OCI-LY1 (cell line): ENCODE measurements around the gene FIZ1.

Experiments used
- H2AFZ ChIP-seq: fragments of 200-600 bp; sonication (generic), shearing (Covaris generic); 2 replicates; pipeline ENCODE4 v1.6.0; 2014; ENCODE audit warnings: antibody characterized with exemption, mild to moderate bottlenecking, low read length
- H3F3A ChIP-seq: fragments of 200-600 bp; sonication (generic), shearing (Covaris generic); 2 replicates; pipeline ENCODE4 v1.6.0; 2014; ENCODE audit warnings: mild to moderate bottlenecking, antibody characterized with exemption, low read length, moderate library complexity; ENCODE audit not compliant: insufficient read depth
- H3K27ac ChIP-seq: fragments of 200-600 bp; sonication (generic); 2 replicates; pipeline ENCODE4 v1.5.1; 2014; ENCODE audit warnings: low read length, mixed run types, mild to moderate bottlenecking, low read depth; ENCODE audit not compliant: poor library complexity, severe bottlenecking
- H3K27me3 ChIP-seq: fragments of 200-600 bp; sonication (generic); 2 replicates; pipeline ENCODE4 v1.6.0; 2014; ENCODE audit warnings: antibody characterized with exemption, mild to moderate bottlenecking, low read length, moderate library complexity; ENCODE audit not compliant: insufficient read depth
- H3K36me3 ChIP-seq: fragments of 200-600 bp; sonication (generic); 2 replicates; pipeline ENCODE4 v1.6.1; 2014; ENCODE audit warnings: mild to moderate bottlenecking, antibody characterized with exemption, low read length, moderate library complexity, mixed read lengths; ENCODE audit not compliant: insufficient read depth
- H3K4me1 ChIP-seq: fragments of 200-600 bp; sonication (generic); 2 replicates; pipeline ENCODE4 v1.5.1; 2014; ENCODE audit warnings: mild to moderate bottlenecking, low read length, moderate library complexity; ENCODE audit not compliant: insufficient read depth, severe bottlenecking
- H3K4me2 ChIP-seq: fragments of 200-600 bp; sonication (generic), shearing (Covaris generic); 2 replicates; pipeline ENCODE4 v1.6.1; 2014; ENCODE audit warnings: low read length
- H3K4me3 ChIP-seq: fragments of 200-600 bp; sonication (generic); 2 replicates; pipeline ENCODE4 v1.5.1; 2014; ENCODE audit warnings: low read length, low read depth, mild to moderate bottlenecking, mixed read lengths; ENCODE audit not compliant: poor library complexity, severe bottlenecking
- H3K79me2 ChIP-seq: fragments of 200-600 bp; shearing (Covaris generic); 2 replicates; pipeline ENCODE4 v1.6.1; 2016; ENCODE audit warnings: mixed run types, low read length, mixed read lengths; ENCODE audit not compliant: insufficient read depth
- H3K9ac ChIP-seq: fragments of 200-600 bp; sonication (generic), shearing (Covaris generic); 2 replicates; pipeline ENCODE4 v1.6.1; 2014; ENCODE audit warnings: mild to moderate bottlenecking, low read length, mixed read lengths
- H3K9me2 ChIP-seq: fragments of 200-600 bp; sonication (generic), shearing (Covaris generic); 2 replicates; pipeline ENCODE4 v1.6.1; 2014; ENCODE audit warnings: low read depth, mild to moderate bottlenecking, low read length, mixed read lengths
- H3K9me3 ChIP-seq: fragments of 200-600 bp; shearing (Covaris generic); 2 replicates; pipeline ENCODE4 v1.6.1; 2014; ENCODE audit warnings: low read length, mixed read lengths
- H4K20me1 ChIP-seq: fragments of 200-600 bp; sonication (generic), shearing (Covaris generic); 2 replicates; pipeline ENCODE4 v1.6.0; 2016; ENCODE audit warnings: mild to moderate bottlenecking, low read length; ENCODE audit not compliant: insufficient read depth
- CTCF ChIP-seq: fragments of 200-600 bp; sonication (generic), shearing (Covaris generic); IDR thresholded peaks from 2 replicates; pipeline ENCODE4 v1.5.1; 2017; ENCODE audit warnings: mild to moderate bottlenecking, antibody characterized with exemption, low read length, moderate library complexity, mixed read lengths
- EZH2 ChIP-seq: fragments of 200-600 bp; sonication (generic), shearing (Covaris generic); IDR thresholded peaks from 2 replicates; pipeline ENCODE4 v1.8.0; 2017; ENCODE audit warnings: borderline replicate concordance, mixed run types, mild to moderate bottlenecking, antibody characterized with exemption, low read length, moderate library complexity, mixed read lengths

FIZ1 gene

GRCh38 chr19:55621205-55621672, 21.9 kb upstream of the FIZ1 start:
- Histone ChIP-seq H2AFZ (no peak overlapping the region), H3K27ac (no peak overlapping the region), H3K27me3 (no peaks in the 10 kb centered on the region), H3K36me3 (peaks cover 12% of the 10 kb centered on the region), H3K4me2 (no peak overlapping the region), H3K79me2 (no peaks in the 10 kb centered on the region), H3K9me2 (no peaks in the 10 kb centered on the region), H4K20me1 (no peaks in the 10 kb centered on the region), H3F3A (no peaks in the 10 kb centered on the region), H3K4me1 (peaks cover 12% of the 10 kb centered on the region), H3K4me3 (no peak overlapping the region), H3K9ac (no peak overlapping the region), H3K9me3 (no peaks in the 10 kb centered on the region)
- TF ChIP-seq CTCF = no peak
- no peak for TF ChIP-seq EZH2

GRCh38 chr19:55620410-55621204, 21.3 kb upstream of the FIZ1 start:
- no peak overlapping the region for H2AFZ ChIP-seq
- no peaks in the 10 kb centered on the region for H3K79me2 ChIP-seq
- H4K20me1 ChIP-seq = no peaks in the 10 kb centered on the region
- no peak overlapping the region for H3K4me2 ChIP-seq
- peaks cover 18% of the 10 kb centered on the region for H3K36me3 ChIP-seq
- no peaks in the 10 kb centered on the region for H3F3A ChIP-seq
- no peaks in the 10 kb centered on the region for H3K27me3 ChIP-seq
- H3K4me3 ChIP-seq = no peak overlapping the region
- H3K27ac ChIP-seq = no peak overlapping the region
- no peaks in the 10 kb centered on the region for H3K9me3 ChIP-seq
- H3K9ac ChIP-seq = no peak overlapping the region
- H3K4me1 ChIP-seq = peaks cover 12% of the 10 kb centered on the region
- H3K9me2 ChIP-seq = no peaks in the 10 kb centered on the region
- TF ChIP-seq CTCF (no peak), EZH2 (no peak)

GRCh38 chr19:55619286-55619685, 20.0 kb upstream of the FIZ1 start:
- Histone ChIP-seq H3K27me3 (no peaks in the 10 kb centered on the region), H3F3A (no peaks in the 10 kb centered on the region), H3K4me3 (no peak overlapping the region), H3K9me3 (no peaks in the 10 kb centered on the region), H3K79me2 (no peaks in the 10 kb centered on the region), H3K4me1 (peaks cover 5% of the 10 kb centered on the region), H3K9me2 (no peaks in the 10 kb centered on the region), H3K36me3 (peaks cover 26% of the 10 kb centered on the region), H3K27ac (no peak overlapping the region), H3K9ac (no peak overlapping the region), H4K20me1 (no peaks in the 10 kb centered on the region), H2AFZ (no peak overlapping the region), H3K4me2 (no peak overlapping the region)
- no peak for TF ChIP-seq EZH2
- TF ChIP-seq CTCF = no peak
